ENCODE data around the gene PLCB4. TPM values are rescaled to one million over a fixed set of nuclear protein-coding genes. Genes with fewer than 3 reads are reported as not detected.

The PLCB4 gene
- total RNA-seq, 1 donor from 2014 or later: 19.9 TPM

DNA sequence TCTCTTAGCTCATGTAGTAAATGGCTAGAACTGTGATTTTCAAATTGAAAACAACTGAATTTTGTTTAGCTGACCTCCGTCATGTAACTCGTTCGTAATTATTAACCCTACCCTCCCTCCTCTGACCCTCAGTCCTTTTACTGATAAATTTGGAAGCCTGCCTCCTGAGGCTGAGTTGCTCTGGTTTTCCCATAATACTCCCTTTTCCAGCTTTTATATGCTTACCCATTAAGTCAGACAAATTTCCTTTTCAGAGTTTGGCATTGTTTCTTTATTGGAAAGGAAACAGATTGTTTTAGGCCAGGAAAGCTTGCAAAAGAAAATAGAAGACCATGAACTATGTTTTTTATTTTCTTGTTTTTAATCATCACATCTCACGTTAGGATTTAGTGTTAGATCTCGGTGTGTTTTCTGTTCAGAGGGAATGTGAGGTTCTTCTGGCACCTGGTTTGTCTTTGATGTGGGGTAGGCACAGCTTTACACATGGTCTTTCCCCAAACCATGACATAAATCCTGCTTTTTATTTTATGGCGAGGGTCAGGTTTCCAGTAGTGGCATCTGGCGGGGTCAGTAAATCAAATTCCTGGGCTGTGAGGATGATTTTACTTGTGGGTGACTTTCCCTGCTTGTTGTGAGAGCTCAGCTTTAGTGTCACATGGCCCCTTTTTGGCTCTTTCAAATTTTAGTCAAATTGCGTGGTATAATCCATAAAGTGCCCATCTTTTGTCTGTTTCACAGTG is 24.5 kb downstream of the PLCB4 start:
- Histone ChIP-seq H3K27me3 (ENCODE audit: control insufficient read depth, insufficient read depth, low read length) (no peaks in the 10 kb centered on the region), H3K4me3 (ENCODE audit: low read depth, low read length) (no peak overlapping the region), H3K36me3 (ENCODE audit: control insufficient read depth, insufficient read depth, low read length) (no peaks in the 10 kb centered on the region)
- TF ChIP-seq, protein P1, sequence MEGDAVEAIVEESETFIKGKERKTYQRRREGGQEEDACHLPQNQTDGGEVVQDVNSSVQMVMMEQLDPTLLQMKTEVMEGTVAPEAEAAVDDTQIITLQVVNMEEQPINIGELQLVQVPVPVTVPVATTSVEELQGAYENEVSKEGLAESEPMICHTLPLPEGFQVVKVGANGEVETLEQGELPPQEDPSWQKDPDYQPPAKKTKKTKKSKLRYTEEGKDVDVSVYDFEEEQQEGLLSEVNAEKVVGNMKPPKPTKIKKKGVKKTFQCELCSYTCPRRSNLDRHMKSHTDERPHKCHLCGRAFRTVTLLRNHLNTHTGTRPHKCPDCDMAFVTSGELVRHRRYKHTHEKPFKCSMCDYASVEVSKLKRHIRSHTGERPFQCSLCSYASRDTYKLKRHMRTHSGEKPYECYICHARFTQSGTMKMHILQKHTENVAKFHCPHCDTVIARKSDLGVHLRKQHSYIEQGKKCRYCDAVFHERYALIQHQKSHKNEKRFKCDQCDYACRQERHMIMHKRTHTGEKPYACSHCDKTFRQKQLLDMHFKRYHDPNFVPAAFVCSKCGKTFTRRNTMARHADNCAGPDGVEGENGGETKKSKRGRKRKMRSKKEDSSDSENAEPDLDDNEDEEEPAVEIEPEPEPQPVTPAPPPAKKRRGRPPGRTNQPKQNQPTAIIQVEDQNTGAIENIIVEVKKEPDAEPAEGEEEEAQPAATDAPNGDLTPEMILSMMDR (IDR thresholded peaks at IDR 0.05; ENCODE audit: insufficient read depth, low read length, poor library complexity, severe bottlenecking): no peak
- DNase-seq (ENCODE audit: low read depth): no peak

DNA sequence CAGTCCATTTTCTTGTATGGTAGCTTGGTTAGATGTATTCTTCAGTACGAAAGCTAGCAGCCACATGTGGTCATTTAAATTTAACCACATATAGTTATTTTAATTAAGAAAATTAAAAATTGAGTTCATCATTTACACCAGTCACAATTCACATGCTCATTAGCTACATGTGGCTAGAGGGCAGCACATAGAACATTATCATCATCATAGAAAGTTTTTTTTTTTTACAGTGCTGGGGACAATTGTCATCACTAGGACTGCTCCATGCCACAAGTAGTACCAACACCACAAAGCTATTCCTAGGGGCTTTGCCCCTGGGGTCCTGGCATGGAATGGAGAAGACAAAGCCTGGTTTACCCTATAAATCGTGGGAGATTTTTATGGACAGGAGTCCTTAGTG is 30.5 kb downstream of the PLCB4 start:
- H3K36me3 ChIP-seq (ENCODE audit: control insufficient read depth, insufficient read depth, low read length): no peaks in the 10 kb centered on the region
- no peak overlapping the region for H3K4me3 ChIP-seq (ENCODE audit: low read depth, low read length)
- TF ChIP-seq, protein P1 (IDR thresholded peaks at IDR 0.05; ENCODE audit: insufficient read depth, low read length, poor library complexity, severe bottlenecking): no peak
- DNase-seq (ENCODE audit: low read depth): no peak
- H3K27me3 ChIP-seq (ENCODE audit: control insufficient read depth, insufficient read depth, low read length): no peaks in the 10 kb centered on the region

DNA sequence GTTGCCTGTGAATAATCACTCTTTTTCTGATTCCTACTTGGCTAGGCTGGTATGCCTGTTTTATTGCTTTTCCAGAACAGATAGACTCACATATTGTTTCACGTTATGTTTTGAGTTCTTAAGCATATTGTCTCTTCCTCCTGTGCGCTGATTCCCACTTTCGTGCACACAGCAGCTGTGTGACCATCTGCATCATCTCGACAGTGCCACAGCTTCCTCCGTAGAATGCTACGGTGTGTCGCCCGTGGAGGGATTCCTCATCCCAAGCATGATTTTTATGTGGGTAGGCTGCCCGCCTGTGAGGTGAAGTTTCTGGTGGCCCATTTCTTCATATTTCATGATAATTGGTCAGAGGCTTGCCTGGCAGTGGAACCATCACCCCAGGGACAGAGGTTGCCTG is 31.8 kb downstream of the PLCB4 start:
- TF ChIP-seq, protein P1 (IDR thresholded peaks at IDR 0.05; ENCODE audit: insufficient read depth, low read length, poor library complexity, severe bottlenecking): no peak
- H3K27me3 ChIP-seq (ENCODE audit: control insufficient read depth, insufficient read depth, low read length): no peaks in the 10 kb centered on the region
- no peak for DNase-seq (ENCODE audit: low read depth)

DNA sequence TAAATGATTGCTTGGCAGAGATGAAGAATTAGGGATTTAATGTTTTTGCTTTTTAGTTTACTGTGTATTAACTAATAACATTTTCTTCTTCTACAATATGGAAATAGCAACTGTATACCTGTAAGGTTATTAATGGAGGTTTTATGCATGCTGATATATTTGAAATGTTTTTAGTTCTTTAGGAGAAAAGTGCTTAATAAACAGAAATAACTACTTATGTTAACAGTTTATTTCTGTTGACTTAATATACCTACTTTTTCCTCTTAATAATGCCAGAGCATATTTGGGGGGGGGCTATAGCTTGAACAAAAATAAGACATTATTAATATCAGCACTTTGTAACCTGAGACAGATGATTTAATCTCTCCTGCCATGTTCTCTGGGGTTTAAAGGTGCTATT is 33.6 kb downstream of the PLCB4 start:
- DNase-seq (ENCODE audit: low read depth): no peak
- TF ChIP-seq, protein P1 (IDR thresholded peaks at IDR 0.05; ENCODE audit: insufficient read depth, low read length, poor library complexity, severe bottlenecking): no peak
- Histone ChIP-seq H3K36me3 (ENCODE audit: control insufficient read depth, insufficient read depth, low read length) (no peaks in the 10 kb centered on the region), H3K4me3 (ENCODE audit: low read depth, low read length) (no peak overlapping the region), H3K27me3 (ENCODE audit: control insufficient read depth, insufficient read depth, low read length) (no peaks in the 10 kb centered on the region)

More for the DNA sequence above, 31.8 kb downstream of the PLCB4 start:
- H3K36me3 ChIP-seq (ENCODE audit: control insufficient read depth, insufficient read depth, low read length): no peaks in the 10 kb centered on the region
- H3K4me3 ChIP-seq (ENCODE audit: low read depth, low read length): no peak overlapping the region

DNA sequence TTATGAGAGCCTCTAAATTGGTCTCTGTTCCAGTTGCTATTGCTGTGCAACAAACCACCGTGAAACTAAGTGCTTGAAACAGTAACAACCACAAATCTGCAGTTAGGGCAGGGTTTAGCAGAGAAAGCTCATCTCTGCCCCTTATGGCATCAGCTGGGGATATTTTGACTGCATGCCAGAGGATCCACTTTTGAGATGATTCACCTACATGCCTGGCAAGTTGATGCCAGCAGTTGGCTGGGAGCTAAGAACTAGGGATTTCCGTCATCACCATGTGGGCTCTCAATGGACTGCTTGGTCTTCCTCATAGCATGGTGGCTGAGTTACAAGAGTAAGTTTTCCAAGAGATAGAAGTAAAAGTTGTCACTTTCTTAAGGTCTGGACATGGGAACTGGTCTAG is 35.1 kb downstream of the PLCB4 start:
- no peaks in the 10 kb centered on the region for H3K27me3 ChIP-seq (ENCODE audit: control insufficient read depth, insufficient read depth, low read length)
- H3K36me3 ChIP-seq (ENCODE audit: control insufficient read depth, insufficient read depth, low read length): no peaks in the 10 kb centered on the region
- no peak overlapping the region for H3K4me3 ChIP-seq (ENCODE audit: low read depth, low read length)
- TF ChIP-seq, protein P1 (IDR thresholded peaks at IDR 0.05; ENCODE audit: insufficient read depth, low read length, poor library complexity, severe bottlenecking): no peak
- peak; percentile 26 for DNase-seq (ENCODE audit: low read depth)

DNA sequence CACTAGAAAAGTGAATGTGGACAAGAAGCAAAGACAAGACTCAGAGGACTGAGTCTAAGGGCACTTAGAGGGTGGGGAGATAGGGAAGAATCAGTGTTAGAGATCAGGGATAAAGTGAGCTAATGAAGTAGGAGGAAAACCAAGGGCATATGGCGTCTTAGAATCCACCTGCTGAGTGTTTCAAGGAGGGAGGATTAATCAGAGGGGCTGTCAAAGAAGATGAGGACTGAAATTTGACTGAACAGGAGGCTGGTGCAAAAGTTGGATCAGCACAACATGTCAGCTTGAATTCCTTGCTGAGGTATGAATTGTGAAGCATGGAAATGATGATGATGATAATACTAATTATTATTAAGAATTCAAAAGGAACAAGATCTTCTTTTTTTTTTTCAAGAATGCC is 39.4 kb downstream of the PLCB4 start:
- TF ChIP-seq, protein P1 (IDR thresholded peaks at IDR 0.05; ENCODE audit: insufficient read depth, low read length, poor library complexity, severe bottlenecking): no peak
- no peaks in the 10 kb centered on the region for H3K27me3 ChIP-seq (ENCODE audit: control insufficient read depth, insufficient read depth, low read length)
- no peak for DNase-seq (ENCODE audit: low read depth)

More for the DNA sequence above, 39.4 kb downstream of the PLCB4 start:
- Histone ChIP-seq H3K4me3 (ENCODE audit: low read depth, low read length) (no peak overlapping the region), H3K36me3 (ENCODE audit: control insufficient read depth, insufficient read depth, low read length) (no peaks in the 10 kb centered on the region)

All from kidney epithelial cell (primary cell).